HG03460 (cell line): ENCODE data around the gene ZNF513.
"Not testable (repeated sequence)": the region's sequence is repeated elsewhere in the genome, so short reads cannot be mapped to it uniquely, and the experiment has no call there.

Experiments
- ATAC-seq: cut with Tn5 transposase; IDR thresholded peaks from one replicate; pipeline ENCODE4 v1.9.1; 2021; ENCODE audit not compliant: unreplicated experiment

The ZNF513 gene

DNA sequence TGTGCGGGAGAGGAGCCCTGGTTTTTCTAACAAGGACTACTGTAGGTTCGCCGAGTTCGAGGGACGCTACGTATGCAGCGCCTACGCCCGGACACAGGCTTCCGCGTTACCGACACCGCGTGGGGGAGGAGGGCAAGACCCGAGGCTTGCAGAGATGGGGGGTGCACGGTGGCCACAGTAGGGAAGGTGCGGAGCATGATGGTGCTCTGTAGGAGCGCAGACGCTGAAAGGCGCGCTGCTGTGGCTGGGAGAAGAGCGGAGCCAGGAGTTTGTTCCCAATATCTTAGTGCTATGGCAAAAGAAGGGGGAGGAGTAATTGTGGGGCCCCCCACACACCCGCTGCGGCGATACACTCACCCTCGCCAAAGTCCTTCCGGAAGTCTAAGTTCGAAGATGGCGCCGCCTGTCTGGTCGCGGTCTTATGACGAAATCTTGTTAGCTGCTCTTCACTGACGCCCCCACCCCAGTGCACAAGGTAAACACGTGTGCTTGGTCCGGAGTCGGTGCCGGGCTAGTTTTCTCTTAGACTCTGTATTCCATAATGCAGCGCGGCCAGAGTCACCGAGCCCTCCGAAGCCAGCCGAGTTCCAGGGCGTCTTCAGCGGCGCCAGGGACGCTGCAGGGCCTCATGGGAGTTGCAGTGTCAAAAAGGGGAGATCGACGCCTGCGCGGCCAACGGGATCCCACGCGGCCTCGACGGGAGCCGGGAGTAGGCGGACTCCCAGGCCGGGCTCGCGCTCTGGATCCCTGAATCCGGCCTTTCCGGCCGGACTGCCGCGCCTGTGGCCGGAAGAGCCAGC lies 24.0 kb downstream of the ZNF513 start, which contains the start of gene GTF3C2:
GTF3C2 (minus strand) TSS at position 383 of the 800 bp plus-strand sequence. CDS start 13,210 bp downstream, outside the sequence.
- ATAC-seq: peak; percentile 81

DNA sequence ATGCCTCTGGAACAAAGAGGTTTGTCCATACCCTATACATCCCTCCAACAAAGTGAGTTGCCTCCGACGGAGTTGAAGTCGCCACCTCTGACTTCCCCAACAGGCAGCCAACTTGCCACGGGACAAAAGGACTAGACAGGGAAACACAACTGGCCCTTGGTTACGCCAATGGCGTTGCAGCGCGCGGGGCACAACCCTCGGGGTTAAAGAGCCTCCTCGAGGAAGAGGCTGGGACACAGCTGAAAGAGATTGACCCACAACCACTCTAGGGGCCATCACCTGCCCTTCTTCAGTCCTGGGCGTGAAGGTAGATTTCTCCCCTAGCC lies 24.5 kb downstream of the ZNF513 start:
- peak; percentile 26 for ATAC-seq

DNA sequence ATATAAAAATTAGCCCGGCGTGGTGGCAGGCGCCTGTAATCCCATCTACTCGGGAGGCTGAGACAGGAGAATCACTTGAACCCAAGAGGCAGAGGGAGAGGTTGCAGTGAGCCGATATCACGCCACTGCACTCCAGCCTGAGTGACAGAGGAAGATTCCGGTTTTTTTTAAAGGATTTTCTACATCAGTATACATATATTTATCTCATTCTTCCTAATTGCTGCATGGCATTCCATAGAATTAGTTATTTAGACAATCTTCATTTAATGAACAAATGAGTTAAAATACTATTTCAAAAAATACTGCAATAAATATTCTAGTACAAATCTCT lies 26.0 kb downstream of the ZNF513 start:
- no peak for ATAC-seq

DNA sequence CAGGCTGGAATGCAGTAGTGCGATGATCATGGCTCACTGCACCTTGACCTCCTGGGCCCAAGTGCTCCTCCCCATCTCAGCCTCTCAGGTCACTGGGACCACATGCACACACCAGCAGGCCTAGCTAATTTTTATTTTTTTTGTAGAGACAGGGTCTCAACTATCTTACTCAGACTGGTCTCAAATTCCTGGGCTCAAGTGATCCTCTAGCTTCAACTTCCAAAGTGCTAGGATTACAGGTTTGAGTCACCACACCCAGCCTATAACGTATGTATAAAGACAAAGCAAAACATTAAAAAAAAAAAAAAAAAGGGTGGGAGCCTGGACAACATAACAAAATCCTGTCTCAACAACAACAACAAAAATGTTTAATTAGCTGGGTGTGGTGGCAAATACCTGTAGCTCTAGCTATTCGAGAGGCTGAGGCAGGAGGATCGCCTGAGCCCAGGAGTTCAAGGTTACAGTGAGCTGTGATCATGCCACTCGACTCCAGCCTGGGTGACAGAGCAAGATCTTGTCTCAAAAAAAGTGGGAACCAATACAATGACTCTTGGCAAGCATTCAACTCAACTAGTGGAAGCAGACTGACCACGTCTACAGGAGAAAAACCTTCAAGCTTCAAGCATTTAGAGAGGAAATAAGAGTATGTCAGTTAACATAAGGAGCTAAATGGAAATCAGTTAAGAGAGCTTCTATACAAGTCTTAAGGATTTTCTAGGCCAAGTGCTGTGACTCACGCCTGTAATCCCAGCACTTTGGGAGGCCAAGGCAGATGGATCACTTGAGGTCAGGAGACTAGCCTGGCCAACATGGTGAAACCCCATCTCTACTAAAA lies 26.6 kb downstream of the ZNF513 start:
- ATAC-seq: no peak

DNA sequence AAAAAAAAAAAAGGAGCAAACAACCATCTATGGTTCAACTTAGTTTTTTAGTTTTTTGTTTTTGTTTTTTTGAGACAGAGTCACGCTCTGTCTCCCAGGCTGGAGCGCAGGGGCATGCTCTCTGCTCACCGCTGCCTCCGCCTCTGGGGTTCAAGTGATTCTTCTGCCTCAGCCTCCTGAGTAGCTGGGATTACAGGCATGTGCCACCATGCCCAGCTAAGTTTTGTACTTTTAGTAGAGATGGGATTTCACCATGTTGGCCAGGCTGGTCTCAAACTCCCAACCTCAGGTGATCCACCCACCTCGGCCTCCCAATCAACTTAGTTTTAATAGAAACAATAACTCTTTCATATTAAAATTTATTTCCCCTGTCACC lies 27.2 kb downstream of the ZNF513 start:
- ATAC-seq: not testable (repeated sequence)

DNA sequence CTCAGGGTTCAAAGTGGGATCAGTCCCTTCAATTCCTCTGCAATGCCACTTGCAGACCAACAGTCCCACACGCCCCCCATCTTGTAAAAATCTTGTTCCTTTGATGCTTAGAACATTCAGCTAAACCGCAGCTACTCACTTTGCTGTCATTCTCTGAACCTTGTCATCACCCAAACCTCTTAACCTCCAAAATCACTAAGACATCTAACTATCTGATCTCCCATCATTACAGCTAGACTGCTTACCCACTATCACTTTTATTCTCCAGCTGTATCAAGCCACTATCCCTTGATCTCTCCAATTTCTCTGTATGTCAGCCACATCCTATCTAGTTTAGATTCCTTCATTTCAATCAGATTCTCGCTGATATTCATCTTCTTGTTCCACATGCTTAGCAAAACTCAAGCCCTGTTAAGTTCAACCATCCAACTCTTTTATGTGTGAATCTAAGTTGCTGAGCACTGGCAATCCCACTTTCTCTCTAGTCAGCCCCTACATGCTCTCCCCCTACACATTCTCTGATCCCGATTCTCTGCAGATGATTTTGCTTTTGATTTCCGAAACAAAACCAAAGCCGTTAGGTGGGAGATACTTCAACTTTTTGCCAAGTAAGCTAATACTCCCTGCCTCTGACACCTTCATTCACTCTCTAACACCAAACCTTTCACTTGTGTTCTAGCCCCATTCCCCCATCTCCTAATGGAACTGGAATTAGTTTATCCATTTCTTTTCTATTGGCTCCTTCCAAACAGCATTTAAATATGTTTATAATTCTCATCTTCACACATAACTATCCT lies 28.5 kb downstream of the ZNF513 start:
- no peak for ATAC-seq

DNA sequence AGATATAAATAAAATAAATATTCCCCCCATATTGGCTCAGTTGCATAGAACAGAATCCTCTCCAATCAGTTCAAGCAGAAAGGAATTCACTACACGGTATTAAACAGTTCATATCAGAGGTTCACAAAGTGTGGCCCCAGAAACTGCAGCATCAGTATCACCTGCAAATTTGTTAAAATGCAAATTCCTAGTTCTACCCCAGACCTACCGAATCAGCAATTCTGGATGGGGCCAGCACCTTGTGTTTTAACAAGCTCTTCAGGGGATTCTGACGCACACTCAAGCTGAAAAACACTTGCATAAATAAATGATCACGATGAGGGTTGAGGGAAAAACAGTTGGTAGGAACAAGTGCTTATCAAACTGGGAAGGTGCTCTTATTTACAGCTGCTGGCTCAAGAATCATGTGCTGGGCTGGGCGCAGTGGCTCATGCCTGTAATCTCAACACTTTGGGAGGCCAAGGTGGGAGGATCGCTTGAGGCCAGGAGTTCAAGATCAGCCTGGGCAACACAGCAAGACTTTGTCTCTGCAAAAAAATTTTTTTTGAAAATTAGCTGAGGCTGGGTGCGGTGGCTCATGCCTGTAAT lies 30.3 kb downstream of the ZNF513 start:
- no peak for ATAC-seq

DNA sequence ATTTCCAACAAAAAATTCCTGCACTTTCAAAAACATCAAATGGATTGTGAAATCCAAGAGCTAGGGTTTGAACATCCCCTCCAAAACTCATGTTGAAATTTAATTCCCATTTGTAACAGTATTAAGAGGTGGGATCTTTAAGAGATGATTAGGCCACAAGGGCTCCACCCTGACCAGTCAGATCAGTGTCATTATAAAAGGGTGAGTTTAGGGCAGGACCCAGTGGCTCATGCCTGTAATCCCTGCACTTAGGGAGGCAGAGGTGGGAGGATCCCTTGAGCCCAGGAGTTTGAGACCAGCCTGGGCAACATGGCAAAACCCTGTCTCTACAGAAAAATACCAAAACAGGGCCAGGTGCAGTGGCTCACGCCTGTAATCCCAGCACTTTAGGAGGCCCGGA lies 32.9 kb downstream of the ZNF513 start:
- no peak for ATAC-seq

DNA sequence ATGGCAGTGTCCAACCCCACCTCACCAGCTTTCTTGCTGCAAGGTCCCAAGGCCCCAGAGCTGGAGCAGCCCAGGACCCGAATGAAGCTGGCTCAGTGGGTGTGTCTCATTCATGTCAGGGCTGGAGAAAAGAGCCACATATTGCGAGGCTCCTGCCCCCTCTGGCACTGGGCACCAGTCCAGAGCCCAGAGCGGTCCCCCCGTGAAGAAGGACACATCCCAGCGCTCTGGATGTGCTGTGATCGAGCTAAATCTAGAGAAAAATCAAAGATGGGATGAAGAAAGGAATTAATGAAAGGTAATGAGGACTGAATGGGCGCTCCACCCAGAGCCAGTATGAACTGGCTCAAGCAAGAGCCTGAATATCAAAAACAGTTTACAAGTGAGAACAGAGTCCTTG lies 44.4 kb downstream of the ZNF513 start:
- ATAC-seq: no peak

DNA sequence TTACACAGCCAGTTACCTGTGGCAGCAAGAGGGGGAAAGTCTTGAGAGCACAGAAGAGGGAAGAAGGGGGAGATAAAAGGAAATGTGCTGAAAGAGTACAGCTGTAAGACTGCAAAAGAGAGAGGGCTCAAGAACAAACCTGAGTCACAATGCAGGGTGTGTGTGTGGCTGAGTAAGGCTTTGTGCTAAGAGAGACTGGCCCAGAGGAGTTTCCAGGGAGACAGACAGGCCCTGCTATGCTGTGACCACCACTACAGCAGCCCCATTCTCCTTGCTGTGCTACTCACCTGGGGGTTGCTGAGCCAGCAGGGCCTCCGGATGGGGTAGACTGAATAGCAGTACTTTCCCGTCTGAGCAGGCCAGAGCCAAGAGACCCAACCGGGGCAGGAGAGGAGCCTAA lies 45.2 kb downstream of the ZNF513 start:
- no peak for ATAC-seq
